Activated naive CD8-positive, alpha-beta T cell treated with anti-CD3 and anti-CD28 coated beads, Interleukin-2, amount 50 U/mL, for 24 hours (primary cell): ENCODE measurements around the gene PRICKLE4.
"Not testable (repeated sequence)": the region's sequence is repeated elsewhere in the genome, so short reads cannot be mapped to it uniquely, and the experiment has no call there.

ENCODE experiments used
- ATAC-seq: fragments of 150-1000 bp; cut with Tn5 transposase; one replicate; pipeline ENCODE4 v1.10.0; 2021
- DNase-seq: peaks from one replicate; pipeline ENCODE4 v3.0.0; 2021
- H3K27ac Mint-ChIP-seq: one replicate; pipeline ENCODE4 v1.8.0; 2021; ENCODE audit warnings: mild to moderate bottlenecking, mixed read lengths
- H3K27me3 Mint-ChIP-seq: one replicate; pipeline ENCODE4 v1.8.0; 2021; ENCODE audit warnings: mixed read lengths
- H3K36me3 Mint-ChIP-seq: one replicate; pipeline ENCODE4 v1.8.0; 2021; ENCODE audit warnings: low read depth, mixed read lengths
- H3K4me1 Mint-ChIP-seq: one replicate; pipeline ENCODE4 v1.8.0; 2021; ENCODE audit warnings: mixed read lengths
- H3K4me3 Mint-ChIP-seq: one replicate; pipeline ENCODE4 v1.8.0; 2021; ENCODE audit warnings: mild to moderate bottlenecking, moderate library complexity, mixed read lengths
- H3K9me3 Mint-ChIP-seq: one replicate; pipeline ENCODE4 v1.8.0; 2021; ENCODE audit warnings: mixed read lengths

Gene PRICKLE4

GRCh38 chr6:41791305-41791704 lies 10.7 kb downstream of the PRICKLE4 start:
- ATAC-seq (no peak), DNase-seq (no peak)
- H3K9me3 Mint-ChIP-seq, result no peaks in the 10 kb centered on the region
- no peak overlapping the region for H3K4me3 Mint-ChIP-seq
- H3K27ac Mint-ChIP-seq, result peak overlapping the region; percentile 57
- peaks cover 26% of the 10 kb centered on the region for H3K4me1 Mint-ChIP-seq
- no peaks in the 10 kb centered on the region for H3K27me3 Mint-ChIP-seq
- peaks cover 49% of the 10 kb centered on the region for H3K36me3 Mint-ChIP-seq

DNA sequence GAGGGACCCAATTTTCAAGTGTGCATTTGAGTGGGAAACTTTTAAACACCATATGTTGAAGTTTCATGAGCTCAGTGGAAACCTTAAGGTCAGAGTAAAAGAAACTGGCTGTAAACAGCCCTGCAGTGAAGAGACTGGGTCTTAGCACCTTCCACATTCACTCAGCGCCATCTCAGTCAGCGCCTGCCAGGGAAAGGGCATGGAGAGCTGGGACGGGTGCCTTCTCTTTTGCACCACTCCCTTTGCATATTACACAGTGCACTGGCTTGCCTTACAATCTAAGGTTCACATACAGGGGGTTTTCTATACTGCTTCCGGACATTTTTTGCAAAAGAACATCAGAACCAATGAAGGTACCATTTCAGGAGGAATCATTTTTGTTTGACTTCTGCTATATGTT lies 11.4 kb downstream of the PRICKLE4 start:
- no peak for ATAC-seq
- DNase-seq, result no peak
- no peaks in the 10 kb centered on the region for H3K9me3 Mint-ChIP-seq
- no peaks in the 10 kb centered on the region for H3K27me3 Mint-ChIP-seq
- peaks cover 26% of the 10 kb centered on the region for H3K4me1 Mint-ChIP-seq
- peaks cover 49% of the 10 kb centered on the region for H3K36me3 Mint-ChIP-seq
- H3K4me3 Mint-ChIP-seq, result no peak overlapping the region
- peak overlapping the region; percentile 57 for H3K27ac Mint-ChIP-seq

- Mint-ChIP-seq H3K4me3 (no peak overlapping the region), H3K4me1 (peaks cover 9% of the 10 kb centered on the region), H3K9me3 (no peaks in the 10 kb centered on the region), H3K27me3 (no peaks in the 10 kb centered on the region), H3K36me3 (peaks cover 18% of the 10 kb centered on the region), H3K27ac (no peak overlapping the region)
- ATAC-seq (no peak), DNase-seq (no peak)
Observed at GRCh38 chr6:41796474-41796873, 15.9 kb downstream of the PRICKLE4 start.

DNA sequence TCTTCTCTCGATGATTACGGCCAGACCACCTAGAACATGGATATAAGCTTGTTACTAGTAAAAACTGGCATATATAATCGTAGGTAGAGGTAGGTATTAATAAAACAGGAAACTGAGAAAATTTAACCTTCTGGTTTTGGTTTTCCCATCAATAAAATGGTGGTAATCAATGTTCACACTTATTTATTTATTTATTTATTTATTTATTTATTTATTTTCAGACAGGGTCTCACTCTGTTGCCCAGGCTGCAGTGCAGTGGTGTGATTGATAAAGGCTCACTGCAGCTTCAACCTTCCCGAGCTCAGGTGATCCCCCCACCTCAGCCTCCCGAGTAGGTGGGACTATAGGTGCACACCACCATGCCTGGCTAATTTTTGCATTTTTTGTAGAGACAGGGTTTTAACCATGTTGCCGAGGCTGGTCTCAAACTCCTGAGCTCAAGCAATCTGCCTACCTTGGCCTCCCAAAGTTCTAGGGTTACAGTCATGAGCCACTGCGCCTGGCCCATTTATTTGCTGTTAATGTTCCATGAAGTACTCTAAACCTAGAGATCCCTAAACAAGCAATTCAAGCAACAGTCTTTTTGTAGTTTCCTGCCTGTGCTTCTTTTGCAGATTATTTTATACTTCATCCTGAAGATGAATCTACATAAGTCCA lies 18.4 kb downstream of the PRICKLE4 start:
- Mint-ChIP-seq H3K27ac (no peak overlapping the region), H3K9me3 (no peaks in the 10 kb centered on the region), H3K4me3 (no peak overlapping the region), H3K4me1 (peaks cover 3% of the 10 kb centered on the region), H3K36me3 (peaks cover 5% of the 10 kb centered on the region), H3K27me3 (no peaks in the 10 kb centered on the region)
- DNase-seq (no peak), ATAC-seq (no peak)

DNA sequence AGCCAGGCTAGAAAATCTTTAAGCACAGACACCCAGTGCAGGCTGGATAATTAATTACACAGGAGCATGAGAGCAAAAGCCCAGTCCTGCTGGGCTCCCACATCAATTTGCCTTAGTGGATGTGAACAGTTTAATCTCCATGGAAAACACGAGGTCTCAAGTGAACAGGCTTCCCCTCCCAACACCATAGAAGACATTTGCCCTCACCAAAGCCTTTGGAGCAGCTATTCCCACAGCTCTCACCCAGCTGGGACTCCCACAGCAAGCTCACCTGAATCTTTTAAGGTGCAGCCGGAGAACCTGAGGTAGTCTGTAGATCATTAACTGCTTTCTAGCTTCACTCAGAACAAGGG lies 19.0 kb downstream of the PRICKLE4 start:
- Mint-ChIP-seq H3K9me3 (no peaks in the 10 kb centered on the region), H3K4me3 (no peak overlapping the region), H3K4me1 (peaks cover under 1% of the 10 kb centered on the region), H3K27me3 (no peaks in the 10 kb centered on the region), H3K36me3 (peaks cover 5% of the 10 kb centered on the region), H3K27ac (no peak overlapping the region)
- no peak for ATAC-seq
- no peak for DNase-seq

GRCh38 chr6:41801380-41801779 lies 20.8 kb downstream of the PRICKLE4 start:
- H3K27ac Mint-ChIP-seq, result no peak overlapping the region
- no peaks in the 10 kb centered on the region for H3K27me3 Mint-ChIP-seq
- H3K36me3 Mint-ChIP-seq, result peaks cover 2% of the 10 kb centered on the region
- no peaks in the 10 kb centered on the region for H3K9me3 Mint-ChIP-seq
- H3K4me1 Mint-ChIP-seq, result no peaks in the 10 kb centered on the region
- H3K4me3 Mint-ChIP-seq, result no peak overlapping the region
- ATAC-seq (no peak), DNase-seq (no peak)

DNA sequence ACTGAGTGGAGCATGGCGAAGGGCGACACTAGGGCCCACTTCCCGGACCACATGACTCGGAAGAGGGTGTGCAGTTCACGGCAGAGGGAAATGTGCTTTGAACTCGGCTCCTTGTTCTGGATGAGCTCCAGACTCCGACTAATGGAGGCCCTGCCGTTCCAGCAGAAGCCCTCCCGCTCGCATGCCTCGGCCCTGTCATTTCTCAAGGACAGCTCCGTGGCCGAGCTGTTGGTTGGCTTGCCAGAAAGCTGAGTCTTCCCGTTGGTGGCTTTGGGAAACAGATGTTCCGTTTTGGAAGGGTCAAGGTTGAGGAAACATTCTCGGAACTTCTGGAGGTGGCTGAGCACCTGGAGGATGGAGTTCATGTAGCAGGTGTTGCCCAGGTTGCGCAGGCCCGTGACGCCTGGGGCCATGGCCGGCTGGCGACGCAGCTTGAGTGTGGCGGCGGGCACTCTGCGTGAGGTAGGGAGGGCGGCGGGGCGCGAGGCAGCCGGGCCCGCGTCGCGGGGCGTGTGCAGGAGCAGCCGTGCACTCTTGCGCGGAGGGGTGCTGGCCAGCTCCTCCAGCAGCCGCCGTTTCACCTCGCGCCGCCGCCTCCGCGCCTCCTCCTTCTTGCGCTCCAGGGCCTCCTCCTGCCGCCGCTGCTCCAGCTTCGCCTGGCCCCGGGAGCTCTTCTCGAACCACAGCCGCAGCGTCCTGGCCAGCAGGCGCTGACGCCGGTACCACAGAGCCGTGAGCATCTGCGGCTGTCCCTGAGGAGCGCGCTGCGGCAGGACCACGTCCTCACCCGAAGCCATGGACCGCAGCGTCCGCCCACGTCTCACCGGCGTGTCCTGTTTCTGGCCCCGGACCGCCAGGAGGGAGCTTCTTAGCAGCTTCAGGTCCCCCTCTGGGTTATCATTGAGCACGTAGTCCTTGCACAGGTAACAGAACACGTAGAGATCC lies 25.5 kb downstream of the PRICKLE4 start:
- H3K27me3 Mint-ChIP-seq, result no peaks in the 10 kb centered on the region
- no peaks in the 10 kb centered on the region for H3K36me3 Mint-ChIP-seq
- no peak for ATAC-seq
- H3K4me1 Mint-ChIP-seq, result no peaks in the 10 kb centered on the region
- no peak overlapping the region for H3K27ac Mint-ChIP-seq
- DNase-seq, result no peak
- H3K9me3 Mint-ChIP-seq, result no peaks in the 10 kb centered on the region
- no peak overlapping the region for H3K4me3 Mint-ChIP-seq

- no peaks in the 10 kb centered on the region for H3K9me3 Mint-ChIP-seq
- DNase-seq (no peak), ATAC-seq (no peak)
- no peak overlapping the region for H3K27ac Mint-ChIP-seq
- no peaks in the 10 kb centered on the region for H3K36me3 Mint-ChIP-seq
- H3K27me3 Mint-ChIP-seq, result no peaks in the 10 kb centered on the region
- no peak overlapping the region for H3K4me3 Mint-ChIP-seq
- H3K4me1 Mint-ChIP-seq, result no peaks in the 10 kb centered on the region
Observed at GRCh38 chr6:41811095-41811494, 30.5 kb downstream of the PRICKLE4 start.

GRCh38 chr6:41811946-41812345 lies 31.4 kb downstream of the PRICKLE4 start:
- H3K9me3 Mint-ChIP-seq, H3K4me1 Mint-ChIP-seq, H3K27ac Mint-ChIP-seq, DNase-seq, H3K27me3 Mint-ChIP-seq, H3K4me3 Mint-ChIP-seq, ATAC-seq, H3K36me3 Mint-ChIP-seq: not testable (repeated sequence)

- DNase-seq (no peak), ATAC-seq (no peak)
- H3K9me3 Mint-ChIP-seq, result no peaks in the 10 kb centered on the region
- no peak overlapping the region for H3K27ac Mint-ChIP-seq
- H3K4me3 Mint-ChIP-seq, result no peak overlapping the region
- no peaks in the 10 kb centered on the region for H3K36me3 Mint-ChIP-seq
- H3K27me3 Mint-ChIP-seq, result no peaks in the 10 kb centered on the region
- H3K4me1 Mint-ChIP-seq, result no peaks in the 10 kb centered on the region
Observed at GRCh38 chr6:41813469-41813868, 32.9 kb downstream of the PRICKLE4 start.

DNA sequence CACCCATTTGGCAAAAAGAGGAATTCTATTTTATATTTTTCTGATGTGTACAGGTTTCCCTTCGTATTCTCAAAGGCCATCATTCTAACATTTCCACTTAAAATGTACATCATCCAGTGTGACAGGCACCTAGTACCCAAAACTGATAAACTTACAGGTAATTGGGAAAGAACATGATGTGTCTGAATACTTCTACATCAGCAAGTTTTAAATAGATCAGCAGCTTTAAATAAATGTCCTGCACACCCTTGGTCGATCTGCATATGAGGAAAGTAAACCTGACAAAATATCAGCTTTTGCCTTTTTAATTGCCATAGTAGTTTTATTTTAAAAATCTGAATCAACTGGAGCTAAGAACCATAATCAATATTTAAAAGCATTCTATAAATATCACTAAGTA lies 33.4 kb downstream of the PRICKLE4 start:
- ATAC-seq, result no peak
- H3K4me3 Mint-ChIP-seq, result no peak overlapping the region
- no peaks in the 10 kb centered on the region for H3K4me1 Mint-ChIP-seq
- H3K9me3 Mint-ChIP-seq, result no peaks in the 10 kb centered on the region
- no peaks in the 10 kb centered on the region for H3K27me3 Mint-ChIP-seq
- no peak for DNase-seq
- H3K27ac Mint-ChIP-seq, result no peak overlapping the region
- no peaks in the 10 kb centered on the region for H3K36me3 Mint-ChIP-seq

GRCh38 chr6:41814629-41815028 lies 34.0 kb downstream of the PRICKLE4 start:
- Mint-ChIP-seq H3K9me3 (no peaks in the 10 kb centered on the region), H3K27ac (no peak overlapping the region), H3K36me3 (no peaks in the 10 kb centered on the region), H3K27me3 (no peaks in the 10 kb centered on the region), H3K4me1 (no peaks in the 10 kb centered on the region), H3K4me3 (no peak overlapping the region)
- DNase-seq (no peak), ATAC-seq (no peak)

- no peak for ATAC-seq
- H3K4me3 Mint-ChIP-seq, result no peak overlapping the region
- H3K27ac Mint-ChIP-seq, result no peak overlapping the region
- H3K9me3 Mint-ChIP-seq, result no peaks in the 10 kb centered on the region
- no peaks in the 10 kb centered on the region for H3K27me3 Mint-ChIP-seq
- DNase-seq, result no peak
- no peaks in the 10 kb centered on the region for H3K4me1 Mint-ChIP-seq
- H3K36me3 Mint-ChIP-seq, result no peaks in the 10 kb centered on the region
Observed at GRCh38 chr6:41815587-41815986, 35.0 kb downstream of the PRICKLE4 start.

DNA sequence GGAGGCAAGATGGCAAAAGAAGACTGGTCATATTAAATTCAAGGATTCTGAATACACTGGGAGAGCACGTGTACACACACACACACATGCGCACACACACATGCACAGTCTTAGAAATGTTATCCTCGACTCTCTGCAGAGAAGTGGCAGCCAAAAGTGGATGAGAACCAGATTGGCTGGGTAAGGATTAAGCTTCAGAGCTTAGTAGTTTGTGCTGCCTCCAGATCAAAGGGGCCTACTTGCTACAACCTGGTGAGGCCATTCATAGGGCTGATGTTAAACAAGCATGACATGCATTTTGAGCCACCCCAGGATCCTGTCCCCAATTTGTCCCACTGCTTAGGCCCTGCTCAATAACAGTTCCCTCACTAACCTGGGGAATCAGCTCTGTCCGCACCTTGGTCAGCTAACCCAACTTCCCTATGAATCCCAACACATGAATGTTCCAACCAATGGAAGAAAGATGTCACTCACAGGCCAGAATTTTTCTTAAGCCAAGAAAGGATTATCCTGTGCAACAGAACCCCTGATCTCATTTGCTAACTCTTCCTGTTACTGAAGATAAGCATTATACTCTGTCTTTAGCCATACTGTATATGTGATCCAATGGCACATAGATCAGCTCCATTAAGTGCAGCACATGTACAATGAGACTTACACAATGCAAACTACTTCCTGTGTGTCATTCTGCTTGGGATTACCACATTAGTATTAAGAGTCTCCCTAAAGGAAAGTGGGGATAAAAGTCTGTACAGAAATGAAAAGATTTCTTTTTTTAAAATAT lies 37.9 kb downstream of the PRICKLE4 start:
- H3K27ac Mint-ChIP-seq, result no peak overlapping the region
- no peak for ATAC-seq
- H3K4me3 Mint-ChIP-seq, result no peak overlapping the region
- no peaks in the 10 kb centered on the region for H3K9me3 Mint-ChIP-seq
- H3K36me3 Mint-ChIP-seq, result peaks cover 2% of the 10 kb centered on the region
- H3K4me1 Mint-ChIP-seq, result no peaks in the 10 kb centered on the region
- H3K27me3 Mint-ChIP-seq, result no peaks in the 10 kb centered on the region
- DNase-seq, result no peak

DNA sequence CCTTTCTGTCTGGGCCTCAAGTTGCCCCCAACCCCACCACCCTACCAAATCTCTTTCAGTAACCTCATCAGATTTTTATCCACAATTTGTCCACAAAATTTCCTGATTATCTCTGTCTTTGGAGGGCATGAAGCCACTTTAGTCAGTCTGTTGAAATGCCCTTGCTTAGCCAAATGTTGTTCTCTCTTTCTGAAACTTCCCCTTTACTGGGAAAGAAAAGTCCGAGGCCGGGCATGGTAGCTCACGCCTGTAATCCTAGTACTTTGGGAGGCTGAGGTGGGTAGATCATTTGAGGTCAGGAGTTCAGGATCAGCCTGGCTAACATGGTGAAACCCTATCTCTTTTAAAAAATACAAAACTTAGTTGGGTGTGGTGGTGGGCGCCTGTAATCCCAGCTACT lies 40.7 kb downstream of the PRICKLE4 start:
- ATAC-seq (no peak), DNase-seq (no peak)
- Mint-ChIP-seq H3K27ac (no peak overlapping the region), H3K4me3 (no peak overlapping the region), H3K27me3 (no peaks in the 10 kb centered on the region), H3K4me1 (no peaks in the 10 kb centered on the region), H3K9me3 (no peaks in the 10 kb centered on the region), H3K36me3 (peaks cover 2% of the 10 kb centered on the region)
